ENCODE measurements around the gene COL9A3. TPM values are rescaled to one million over a fixed set of nuclear protein-coding genes. Genes with fewer than 3 reads are reported as not detected.
A peak's percentile ranks its signal among the peaks of the same experiment; 100 is the strongest.

Gene COL9A3
- total and polyA plus RNA-seq, 12 donors = 0.45 to 15.2 (median 2.3) TPM

GRCh38 chr20:62777528-62777830 lies 39.4 kb upstream of the COL9A3 start:
- WGBS, 2 donors = 92 to 95% methylated on average over 8 of the region's 8 CpGs
- no peak overlapping the region for H3K4me3 ChIP-seq
- H3K36me3 ChIP-seq = no peaks in the 10 kb centered on the region
- intact Hi-C loops (cut with DNase I) = no loop called here
- H3K27ac ChIP-seq = peak overlapping the region in 1 of 10 donors; percentile 38
- peaks cover 0 to 36% (median 4%) of the 10 kb centered on the region in 9 donors for H3K4me1 ChIP-seq
- H3K27me3 ChIP-seq = peaks cover 0 to 26% (median 4%) of the 10 kb centered on the region in 7 donors
- no peak for ATAC-seq
- no peak for DNase-seq
- H3K9me3 ChIP-seq = no peaks in the 10 kb centered on the region
- no peak for TF ChIP-seq CTCF (IDR thresholded peaks at IDR 0.05)

GRCh38 chr20:62778058-62778457 lies 38.8 kb upstream of the COL9A3 start:
- Histone ChIP-seq H3K27me3 (peaks cover 0 to 23% (median 4%) of the 10 kb centered on the region in 7 donors), H3K27ac (no peak overlapping the region), H3K4me3 (no peak overlapping the region), H3K4me1 (peaks cover 0 to 36% (median 9%) of the 10 kb centered on the region in 9 donors), H3K9me3 (no peaks in the 10 kb centered on the region), H3K36me3 (no peaks in the 10 kb centered on the region)
- no peak for ATAC-seq
- intact Hi-C loops (cut with DNase I) = no loop called here
- 90 to 96% methylated on average over 9 of the region's 9 CpGs for WGBS, 2 donors
- no peak for DNase-seq
- TF ChIP-seq CTCF (IDR thresholded peaks at IDR 0.05) = no peak

GRCh38 chr20:62778601-62779416 lies 38.0 kb upstream of the COL9A3 start:
- Histone ChIP-seq H3K36me3 (no peaks in the 10 kb centered on the region), H3K27ac (no peak overlapping the region), H3K9me3 (no peaks in the 10 kb centered on the region), H3K4me1 (peaks cover 3 to 39% (median 17%) of the 10 kb centered on the region in 9 donors), H3K27me3 (peaks cover 0 to 15% (median 4%) of the 10 kb centered on the region in 7 donors), H3K4me3 (no peak overlapping the region)
- intact Hi-C loops (cut with DNase I) = no loop called here
- 79 to 81% methylated on average over 24 of the region's 24 CpGs for WGBS, 2 donors
- no peak for TF ChIP-seq CTCF (IDR thresholded peaks at IDR 0.05)
- DNase-seq (no peak), ATAC-seq (no peak)

GRCh38 chr20:62779417-62779685 lies 37.5 kb upstream of the COL9A3 start:
- ATAC-seq = no peak
- no peaks in the 10 kb centered on the region for H3K36me3 ChIP-seq
- no peaks in the 10 kb centered on the region for H3K9me3 ChIP-seq
- no peak for DNase-seq
- no peak overlapping the region for H3K4me3 ChIP-seq
- H3K4me1 ChIP-seq = peaks cover 3 to 39% (median 22%) of the 10 kb centered on the region in 9 donors
- TF ChIP-seq CTCF (IDR thresholded peaks at IDR 0.05) = no peak
- WGBS, 2 donors = 87 to 90% methylated on average over 7 of the region's 7 CpGs
- peaks cover 0 to 15% (median 4%) of the 10 kb centered on the region in 7 donors for H3K27me3 ChIP-seq
- H3K27ac ChIP-seq = no peak overlapping the region
- intact Hi-C loops (cut with DNase I) = no loop called here

Measured in heart right ventricle (tissue), 16 donors.